ENCODE results near the gene PDE6C. TPM values are rescaled to one million over a fixed set of nuclear protein-coding genes. Genes with fewer than 3 reads are reported as not detected.

Gene PDE6C
- total and polyA plus RNA-seq, 9 donors: 0.02 TPM; not detected in 8

DNA sequence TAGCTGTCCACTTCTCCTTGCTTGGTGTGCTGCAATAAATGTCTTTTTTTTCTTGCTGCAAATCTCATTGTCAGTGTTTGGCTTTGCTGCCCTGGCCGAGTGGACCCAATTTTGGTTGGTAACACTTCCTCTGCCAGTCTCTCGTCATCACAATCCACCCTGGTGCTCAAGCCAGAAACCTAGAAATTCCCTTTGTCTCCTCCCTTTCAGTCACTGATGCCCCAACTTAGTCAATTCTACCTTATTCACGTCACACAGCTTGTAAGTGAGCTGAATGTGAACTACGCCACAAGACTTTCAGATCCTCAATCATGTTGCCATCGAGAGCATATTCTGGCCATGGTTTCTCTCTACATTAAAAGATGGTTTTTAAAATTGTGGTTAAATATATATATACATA is 103.0 kb downstream of the PDE6C start:
- Histone ChIP-seq H3K4me3 (no peak overlapping the region), H3K27ac (no peak overlapping the region), H3K27me3 (no peaks in the 10 kb centered on the region), H3K9me3 (no peaks in the 10 kb centered on the region), H3K4me1 (ENCODE audit: insufficient read depth) (no peaks in the 10 kb centered on the region), H3K36me3 (no peaks in the 10 kb centered on the region)
- intact Hi-C loops (cut with DNase I): no loop called here
- TF ChIP-seq, protein P1, sequence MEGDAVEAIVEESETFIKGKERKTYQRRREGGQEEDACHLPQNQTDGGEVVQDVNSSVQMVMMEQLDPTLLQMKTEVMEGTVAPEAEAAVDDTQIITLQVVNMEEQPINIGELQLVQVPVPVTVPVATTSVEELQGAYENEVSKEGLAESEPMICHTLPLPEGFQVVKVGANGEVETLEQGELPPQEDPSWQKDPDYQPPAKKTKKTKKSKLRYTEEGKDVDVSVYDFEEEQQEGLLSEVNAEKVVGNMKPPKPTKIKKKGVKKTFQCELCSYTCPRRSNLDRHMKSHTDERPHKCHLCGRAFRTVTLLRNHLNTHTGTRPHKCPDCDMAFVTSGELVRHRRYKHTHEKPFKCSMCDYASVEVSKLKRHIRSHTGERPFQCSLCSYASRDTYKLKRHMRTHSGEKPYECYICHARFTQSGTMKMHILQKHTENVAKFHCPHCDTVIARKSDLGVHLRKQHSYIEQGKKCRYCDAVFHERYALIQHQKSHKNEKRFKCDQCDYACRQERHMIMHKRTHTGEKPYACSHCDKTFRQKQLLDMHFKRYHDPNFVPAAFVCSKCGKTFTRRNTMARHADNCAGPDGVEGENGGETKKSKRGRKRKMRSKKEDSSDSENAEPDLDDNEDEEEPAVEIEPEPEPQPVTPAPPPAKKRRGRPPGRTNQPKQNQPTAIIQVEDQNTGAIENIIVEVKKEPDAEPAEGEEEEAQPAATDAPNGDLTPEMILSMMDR (IDR thresholded peaks at IDR 0.05): no peak
- no peak for TF ChIP-seq POLR2A (IDR thresholded peaks at IDR 0.05)
- TF ChIP-seq EP300 (IDR thresholded peaks at IDR 0.05): no peak
- DNase-seq: no peak
- 78 to 82% (median 79%) methylated on average over 5 of the region's 5 CpGs for WGBS, 3 donors

Other genes with a start within 250 kb of the PDE6C start
- 10 to 100 TPM; 14.9 to 78.4 (median 45.7) TPM for gene MYOF, start 130.2 kb upstream of the PDE6C start, total RNA-seq
- 10 to 100 TPM in 1 of 2 donors, 1 to 10 TPM in 1; 7.9 to 89.0 TPM for gene MYOF, start 130.2 kb upstream of the PDE6C start, polyA plus RNA-seq
- gene CEP55, start 115.9 kb upstream of the PDE6C start, total RNA-seq: 1 to 10 TPM in 1 of 7 donors, under 1 TPM in 4, not detected in 2; 0.12 to 2.0 (median 0.33) TPM
- 1 to 10 TPM in 1 of 2 donors, under 1 TPM in 1; 0.29 to 1.3 TPM for gene CEP55, start 115.9 kb upstream of the PDE6C start, polyA plus RNA-seq
- 1 to 10 TPM in 1 of 7 donors, under 1 TPM in 3, not detected in 3; 0.07 to 3.7 (median 0.34) TPM for gene FFAR4, start 45.9 kb upstream of the PDE6C start, total RNA-seq
- gene FFAR4, start 45.9 kb upstream of the PDE6C start, polyA plus RNA-seq: under 1 TPM in 1 of 2 donors, not detected in 1; 0.28 TPM
- 1 to 10 TPM in 6 of 7 donors, not detected in 1; 2.3 to 6.7 (median 4.1) TPM for gene RBP4, start 11.3 kb upstream of the PDE6C start, total RNA-seq
- gene RBP4, start 11.3 kb upstream of the PDE6C start, polyA plus RNA-seq: 1 to 10 TPM in 1 of 2 donors, under 1 TPM in 1; 0.81 to 2.9 TPM
- 10 to 100 TPM; 12.2 to 25.7 (median 23.0) TPM for gene FRA10AC1, start 90.1 kb downstream of the PDE6C start, total RNA-seq
- 10 to 100 TPM; 12.7 to 25.8 TPM for gene FRA10AC1, start 90.1 kb downstream of the PDE6C start, polyA plus RNA-seq
- under 1 TPM in 1 of 7 donors, not detected in 6; 0.38 TPM for gene LGI1, start 145.4 kb downstream of the PDE6C start, total RNA-seq
- 1 to 10 TPM in 1 of 2 donors, under 1 TPM in 1; 0.04 to 2.1 TPM for gene LGI1, start 145.4 kb downstream of the PDE6C start, polyA plus RNA-seq